Measurements from ENCODE around the gene ENTPD6.

- no peak for TF ChIP-seq POLR2A (IDR thresholded peaks at IDR 0.05)
- no peak for TF ChIP-seq CTCF (IDR thresholded peaks at IDR 0.05 in 8 of 11, conservative IDR thresholded peaks at IDR 0.05 in 3 of 11)
These were observed 18.3 kb downstream of the ENTPD6 start for GRCh38 chr20:25213566-25214425.

Measured in spleen (tissue), 7 donors.